Measurements from ENCODE around the gene MISFA.

The MISFA gene

DNA sequence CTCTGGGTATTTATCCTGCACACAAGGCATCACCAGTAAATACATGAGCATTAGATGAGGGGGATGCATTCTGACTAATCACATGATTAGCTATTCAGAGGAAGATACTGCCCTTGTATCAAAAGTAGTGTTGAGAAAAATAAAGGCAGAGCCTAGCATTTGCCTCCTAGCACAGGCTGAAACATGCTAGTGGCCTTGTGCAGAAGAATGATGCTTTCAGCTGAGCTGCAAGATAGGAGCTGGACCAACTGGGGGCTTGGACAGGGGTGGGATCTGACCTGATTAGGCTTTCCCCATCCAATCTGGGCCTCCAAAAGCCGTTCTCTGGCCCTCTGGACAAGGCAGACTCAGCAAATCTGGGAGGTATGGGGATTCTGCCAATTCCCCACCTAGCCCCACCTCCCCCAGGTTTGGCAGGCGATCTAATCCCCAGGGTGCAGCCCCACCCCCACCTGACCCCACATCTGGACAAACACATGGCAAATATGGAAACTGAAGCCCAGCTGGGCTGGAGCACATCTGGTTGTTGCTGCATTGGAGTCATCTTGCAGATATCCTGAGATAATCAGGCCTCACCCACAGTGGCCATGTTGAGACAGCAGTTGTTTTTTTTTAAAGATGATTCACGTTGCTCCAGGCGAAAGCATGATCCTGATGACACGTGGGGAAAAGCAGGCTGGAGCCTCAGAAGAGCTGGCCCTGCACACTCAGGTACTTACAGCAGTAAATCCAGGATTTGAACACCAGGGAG is 4.4 kb upstream of the MISFA start:
- in situ Hi-C loops (cut with HindIII; ENCODE audit: low sequenced_read_pairs), result no loop called here
- H3K4me3 ChIP-seq (ENCODE audit: low read depth, low read length), result no peak overlapping the region
- TF ChIP-seq, protein P1, sequence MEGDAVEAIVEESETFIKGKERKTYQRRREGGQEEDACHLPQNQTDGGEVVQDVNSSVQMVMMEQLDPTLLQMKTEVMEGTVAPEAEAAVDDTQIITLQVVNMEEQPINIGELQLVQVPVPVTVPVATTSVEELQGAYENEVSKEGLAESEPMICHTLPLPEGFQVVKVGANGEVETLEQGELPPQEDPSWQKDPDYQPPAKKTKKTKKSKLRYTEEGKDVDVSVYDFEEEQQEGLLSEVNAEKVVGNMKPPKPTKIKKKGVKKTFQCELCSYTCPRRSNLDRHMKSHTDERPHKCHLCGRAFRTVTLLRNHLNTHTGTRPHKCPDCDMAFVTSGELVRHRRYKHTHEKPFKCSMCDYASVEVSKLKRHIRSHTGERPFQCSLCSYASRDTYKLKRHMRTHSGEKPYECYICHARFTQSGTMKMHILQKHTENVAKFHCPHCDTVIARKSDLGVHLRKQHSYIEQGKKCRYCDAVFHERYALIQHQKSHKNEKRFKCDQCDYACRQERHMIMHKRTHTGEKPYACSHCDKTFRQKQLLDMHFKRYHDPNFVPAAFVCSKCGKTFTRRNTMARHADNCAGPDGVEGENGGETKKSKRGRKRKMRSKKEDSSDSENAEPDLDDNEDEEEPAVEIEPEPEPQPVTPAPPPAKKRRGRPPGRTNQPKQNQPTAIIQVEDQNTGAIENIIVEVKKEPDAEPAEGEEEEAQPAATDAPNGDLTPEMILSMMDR (IDR thresholded peaks at IDR 0.05; ENCODE audit: low read depth, low read length), result no peak
- peak; percentile 48 for DNase-seq (ENCODE audit: low read depth, low spot score)

DNA sequence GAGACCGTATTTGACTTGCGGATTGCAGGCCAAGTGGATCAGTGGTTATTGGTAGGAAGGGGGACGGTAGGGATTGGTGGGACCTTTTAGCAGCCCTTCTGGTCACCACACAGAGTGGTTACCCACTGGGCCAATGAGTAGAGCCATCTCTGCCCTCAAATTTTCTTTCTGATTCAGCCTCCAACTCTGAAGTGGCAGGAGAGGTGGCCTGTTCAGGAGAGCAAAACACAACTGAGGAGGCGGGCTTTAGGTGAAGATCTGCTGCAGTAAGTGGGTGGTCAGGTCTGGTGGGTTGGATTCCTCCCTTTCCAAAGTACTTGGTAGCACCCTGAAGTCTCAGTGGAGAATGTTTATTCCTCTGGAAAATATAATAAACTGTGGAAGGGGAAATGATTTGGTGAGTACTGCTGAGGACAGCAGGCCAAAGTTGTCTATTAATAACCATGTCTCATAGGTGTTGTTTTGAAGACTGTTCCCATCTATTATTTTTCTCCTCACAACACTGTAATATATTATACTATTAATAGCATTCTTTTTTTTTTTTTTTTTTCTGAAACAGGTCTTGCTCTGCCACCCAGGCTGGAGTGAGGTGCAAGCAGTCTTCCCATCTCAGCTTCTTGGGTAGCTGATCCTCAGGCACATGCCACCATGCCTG is 1.5 kb downstream of the MISFA start:
- H3K4me3 ChIP-seq (ENCODE audit: low read depth, low read length), result no peak overlapping the region
- TF ChIP-seq, protein P1 (IDR thresholded peaks at IDR 0.05; ENCODE audit: low read depth, low read length), result no peak

DNA sequence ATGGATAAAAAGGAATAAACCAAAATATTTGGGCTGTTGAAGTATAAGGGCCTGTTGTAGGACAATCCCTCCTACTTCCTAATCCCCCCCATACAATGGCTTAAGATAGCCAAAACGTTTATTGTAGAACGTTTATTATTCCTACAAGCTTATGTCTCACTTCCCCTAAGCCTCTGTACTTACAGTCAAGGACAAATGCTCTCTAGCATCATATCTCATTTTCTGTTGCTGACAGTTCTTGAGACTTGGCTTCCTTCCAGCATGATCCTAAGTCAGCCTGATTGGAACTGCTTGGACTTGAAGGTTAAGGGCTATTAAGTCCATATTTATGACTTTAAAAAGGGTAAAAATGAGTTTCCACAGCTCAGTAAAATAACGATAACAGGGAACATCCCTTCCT is 8.8 kb downstream of the MISFA start:
- in situ Hi-C loops (cut with HindIII; ENCODE audit: low sequenced_read_pairs), result no loop called here
- TF ChIP-seq, protein P1 (IDR thresholded peaks at IDR 0.05; ENCODE audit: low read depth, low read length), result no peak
- no peak for DNase-seq (ENCODE audit: low read depth, low spot score)
- no peak overlapping the region for H3K4me3 ChIP-seq (ENCODE audit: low read depth, low read length)

More for the DNA sequence above, 1.5 kb downstream of the MISFA start:
- DNase-seq (ENCODE audit: low read depth, low spot score), result no peak
- in situ Hi-C loops (cut with HindIII; ENCODE audit: low sequenced_read_pairs), result no loop called here

DNA sequence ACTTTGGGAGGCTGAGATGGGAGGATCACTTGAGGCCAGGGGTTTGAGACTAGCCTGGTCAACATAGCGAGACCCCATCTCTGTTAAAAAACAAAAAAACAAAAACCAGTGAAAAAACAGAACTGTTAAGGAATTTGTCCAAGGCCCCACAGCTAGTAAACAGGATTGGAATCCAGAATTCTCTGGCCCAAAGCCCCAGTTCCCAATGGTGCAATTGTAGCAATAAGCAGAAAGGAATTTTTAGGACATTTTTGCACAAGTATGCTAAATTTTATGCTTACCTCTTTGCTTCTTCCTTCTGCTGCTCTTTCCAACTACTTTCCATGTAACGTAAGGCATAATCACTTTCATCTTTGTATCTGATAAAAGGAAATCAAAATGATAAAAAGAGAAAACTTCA is 11.6 kb downstream of the MISFA start:
- no peak for DNase-seq (ENCODE audit: low read depth, low spot score)
- H3K4me3 ChIP-seq (ENCODE audit: low read depth, low read length), result no peak overlapping the region
- TF ChIP-seq, protein P1 (IDR thresholded peaks at IDR 0.05; ENCODE audit: low read depth, low read length), result no peak
- in situ Hi-C loops (cut with HindIII; ENCODE audit: low sequenced_read_pairs), result no loop called here

DNA sequence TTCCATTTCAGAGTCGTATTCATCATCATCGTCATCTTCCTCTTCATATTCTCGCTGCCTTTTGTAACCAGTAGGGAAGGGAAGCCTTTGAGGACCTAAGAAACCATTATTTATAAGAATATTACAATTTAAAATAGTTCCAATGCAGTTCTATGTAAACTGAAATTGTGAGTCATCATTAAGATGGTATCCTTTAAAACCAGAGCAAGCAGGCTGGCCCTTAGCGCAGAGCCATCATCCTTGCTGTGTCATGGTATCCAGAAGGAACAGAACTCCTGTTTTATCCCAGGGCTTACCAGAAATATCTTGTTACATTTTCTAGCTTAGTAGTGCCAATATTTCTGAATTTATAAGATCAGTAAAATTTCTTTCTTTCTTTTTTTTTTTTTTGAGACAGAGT is 12.8 kb downstream of the MISFA start:
- no peak overlapping the region for H3K4me3 ChIP-seq (ENCODE audit: low read depth, low read length)
- TF ChIP-seq, protein P1 (IDR thresholded peaks at IDR 0.05; ENCODE audit: low read depth, low read length), result no peak
- in situ Hi-C loops (cut with HindIII; ENCODE audit: low sequenced_read_pairs), result no loop called here
- no peak for DNase-seq (ENCODE audit: low read depth, low spot score)

DNA sequence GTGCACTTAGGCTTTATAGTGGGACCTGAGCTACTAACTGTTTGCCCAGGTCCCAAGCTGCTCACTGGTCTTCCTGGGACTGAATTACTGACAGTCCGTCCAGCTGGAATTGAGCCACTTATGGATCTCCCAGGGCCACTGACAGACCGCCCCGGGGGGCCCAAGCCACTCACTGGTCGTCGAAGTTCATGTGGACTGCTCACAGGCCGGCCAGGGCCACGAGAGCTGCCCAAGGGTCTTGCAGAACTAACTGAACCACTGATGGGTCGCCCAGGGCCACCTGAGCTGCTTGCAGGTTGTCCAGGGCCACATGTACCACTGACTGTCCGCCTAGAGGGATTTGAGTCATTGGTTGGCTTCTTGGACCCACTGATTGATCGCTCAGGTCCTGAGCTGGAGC is 15.1 kb downstream of the MISFA start:
- DNase-seq (ENCODE audit: low read depth, low spot score), result no peak
- in situ Hi-C loops (cut with HindIII; ENCODE audit: low sequenced_read_pairs), result no loop called here
- TF ChIP-seq, protein P1 (IDR thresholded peaks at IDR 0.05; ENCODE audit: low read depth, low read length), result no peak
- no peak overlapping the region for H3K4me3 ChIP-seq (ENCODE audit: low read depth, low read length)
